Measurements from ENCODE around the gene MAST2.

The MAST2 gene

DNA sequence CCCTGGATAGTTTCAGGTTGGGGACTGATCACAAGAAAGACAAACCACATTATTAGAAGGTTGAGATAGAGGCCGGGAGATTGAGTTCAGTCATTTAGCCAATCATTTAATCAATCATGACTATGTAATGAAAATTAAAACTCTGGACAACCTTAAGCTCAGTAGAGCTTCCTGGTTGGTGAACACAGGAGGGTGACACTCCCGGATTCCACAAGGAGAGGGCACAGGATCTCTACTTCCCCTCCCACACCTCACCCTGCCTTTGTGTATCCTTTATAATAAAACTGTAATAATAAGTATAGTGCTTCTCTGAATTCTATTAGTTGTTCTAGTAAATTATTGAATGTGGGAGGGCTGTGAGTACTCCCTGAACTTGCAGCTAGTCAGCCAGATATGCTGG, 178.9 kb downstream of the MAST2 start:
- no peak for DNase-seq (ENCODE audit: low read depth)

DNA sequence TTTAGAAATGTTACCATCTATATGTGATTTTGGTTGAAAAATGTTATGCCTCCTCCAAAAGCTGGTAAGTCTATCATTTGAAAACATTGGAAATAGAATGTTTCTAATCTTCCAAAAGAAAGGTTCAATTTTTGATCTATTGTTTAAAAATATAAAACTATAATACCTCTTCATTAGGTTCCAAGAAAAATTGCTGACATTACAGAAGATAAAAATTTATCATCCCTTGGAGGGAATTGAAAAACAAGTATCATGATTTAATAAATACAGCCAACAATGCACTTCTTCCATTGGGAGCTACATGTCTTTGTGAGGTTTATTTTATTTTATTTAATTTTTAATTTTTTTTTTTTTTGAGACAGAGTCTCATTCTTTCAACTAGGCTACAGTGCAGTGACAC, 180.6 kb downstream of the MAST2 start:
- DNase-seq (ENCODE audit: low read depth) = no peak

DNA sequence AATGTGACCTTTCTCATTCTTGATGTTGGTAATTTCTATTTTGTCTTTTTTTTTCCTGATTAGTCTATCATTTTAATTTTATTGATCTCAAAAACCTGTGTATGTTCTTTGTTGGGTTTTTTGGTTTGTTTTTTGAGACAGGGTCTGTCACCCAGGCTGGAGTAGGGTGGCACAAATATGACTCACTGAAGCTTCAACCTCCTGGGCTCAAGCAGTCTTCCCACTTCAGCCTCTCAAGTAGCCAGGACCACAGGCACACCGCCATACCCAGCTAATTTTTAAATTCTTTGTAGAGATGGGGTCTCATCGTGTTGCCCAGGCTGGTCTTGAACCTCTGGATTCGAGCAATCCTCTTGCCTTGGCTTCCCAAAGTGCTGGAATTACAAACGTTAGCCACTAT, 183.8 kb downstream of the MAST2 start:
- no peak for DNase-seq (ENCODE audit: low read depth)

DNA sequence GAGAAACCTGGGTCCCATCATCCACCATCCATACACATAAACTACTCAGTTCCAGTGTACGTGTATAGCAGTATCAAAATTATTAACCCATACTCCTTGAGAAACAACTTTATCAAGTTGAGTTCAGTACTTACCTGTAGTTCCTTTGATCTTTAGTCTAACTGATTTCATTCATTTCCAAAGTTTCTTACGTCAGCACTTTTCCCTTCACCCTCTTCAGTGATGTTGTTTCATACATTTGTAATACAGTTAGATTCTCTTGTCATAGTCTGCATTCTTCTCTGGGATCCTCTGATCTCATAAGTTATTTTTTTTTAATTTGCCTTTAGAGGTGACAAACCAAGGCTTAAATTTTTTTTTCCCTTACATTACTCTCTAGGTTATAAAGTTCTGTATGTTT, 185.8 kb downstream of the MAST2 start:
- no peak for DNase-seq (ENCODE audit: low read depth)

DNA sequence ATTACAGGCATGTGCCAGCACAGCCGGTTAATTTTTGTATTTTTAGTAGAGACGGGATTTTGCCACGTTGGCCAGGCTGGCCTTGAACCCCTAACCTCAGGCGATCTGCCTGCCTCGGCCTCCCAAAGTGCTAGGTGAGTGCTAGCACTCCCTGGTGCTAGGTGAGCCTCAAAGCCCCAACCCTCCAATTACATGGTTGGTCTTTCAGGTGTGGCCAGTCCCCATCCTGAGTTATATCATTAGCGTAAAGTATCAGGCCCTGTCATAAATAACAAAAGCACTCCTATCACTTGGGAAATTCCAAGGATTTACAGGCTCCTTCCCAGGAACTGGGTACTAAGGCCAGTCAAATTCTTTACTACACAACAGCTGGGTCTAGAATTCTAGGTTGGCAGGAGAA, 191.0 kb downstream of the MAST2 start:
- DNase-seq (ENCODE audit: low read depth) = no peak

DNA sequence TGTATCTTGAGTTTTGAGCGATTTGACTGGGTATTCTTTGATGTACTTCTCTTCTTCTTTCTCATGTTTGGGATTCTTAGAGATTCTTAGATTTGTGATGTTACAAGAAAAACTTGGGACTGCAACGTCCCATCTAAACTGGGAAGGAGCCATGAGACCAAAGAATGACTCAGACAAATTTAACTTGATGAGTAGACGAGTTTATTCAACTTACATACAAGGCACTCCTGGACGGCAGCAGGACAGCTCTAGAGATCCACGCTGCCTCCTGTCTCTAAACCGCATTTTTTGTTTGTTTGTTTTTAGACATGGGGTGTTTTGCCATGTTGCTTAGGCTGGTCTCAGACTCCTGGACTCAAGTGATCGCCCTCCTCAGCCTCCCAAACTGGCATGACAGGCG, 191.9 kb downstream of the MAST2 start:
- DNase-seq (ENCODE audit: low read depth) = no peak

DNA sequence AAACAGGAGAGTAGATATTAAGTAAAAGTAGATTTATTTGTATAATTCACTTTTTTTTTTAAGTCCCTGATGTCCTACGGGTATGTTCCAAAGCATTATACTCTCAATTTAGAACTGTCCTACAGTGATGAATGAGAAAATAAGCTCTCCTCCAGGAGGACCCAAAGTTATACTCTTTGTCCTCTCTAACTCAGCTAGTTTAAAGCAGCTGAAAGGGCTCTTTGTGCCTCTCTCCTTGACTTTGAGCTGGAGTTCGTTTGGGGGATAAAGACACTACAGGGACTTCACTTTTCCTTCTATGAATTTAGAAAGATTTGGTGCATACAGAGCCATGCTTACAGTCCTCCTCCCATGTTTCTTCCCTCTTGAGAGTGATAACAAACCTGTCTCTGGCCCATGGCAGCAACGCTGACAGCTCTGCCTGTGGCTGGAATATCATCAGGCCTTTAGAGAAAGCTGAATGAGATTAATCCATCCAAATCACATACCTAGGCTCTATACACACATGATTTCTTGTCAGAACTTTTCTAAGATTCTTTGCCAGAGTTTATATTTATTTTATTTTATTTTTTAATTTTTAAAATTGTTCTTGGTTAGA, 194.7 kb downstream of the MAST2 start:
- no peak for DNase-seq (ENCODE audit: low read depth)

DNA sequence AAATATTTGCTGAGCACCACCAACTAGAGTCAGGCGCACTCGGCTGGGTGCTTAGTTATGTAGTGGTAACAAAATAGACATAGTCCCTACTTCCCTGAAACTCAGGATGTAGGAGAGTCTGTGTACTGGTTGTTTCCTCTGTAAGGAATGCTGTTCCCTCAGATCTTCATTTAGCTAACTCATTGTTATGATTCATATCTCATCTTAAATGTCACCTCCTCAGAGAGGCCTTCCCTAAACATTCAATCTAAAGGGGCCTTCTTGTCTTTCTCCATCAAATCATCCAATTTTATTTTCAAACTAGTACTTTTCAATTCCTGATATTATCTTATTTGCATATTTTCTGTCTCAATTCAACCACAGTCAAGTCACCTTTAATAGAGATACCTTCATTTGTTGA, 196.1 kb downstream of the MAST2 start:
- DNase-seq (ENCODE audit: low read depth) = no peak

DNA sequence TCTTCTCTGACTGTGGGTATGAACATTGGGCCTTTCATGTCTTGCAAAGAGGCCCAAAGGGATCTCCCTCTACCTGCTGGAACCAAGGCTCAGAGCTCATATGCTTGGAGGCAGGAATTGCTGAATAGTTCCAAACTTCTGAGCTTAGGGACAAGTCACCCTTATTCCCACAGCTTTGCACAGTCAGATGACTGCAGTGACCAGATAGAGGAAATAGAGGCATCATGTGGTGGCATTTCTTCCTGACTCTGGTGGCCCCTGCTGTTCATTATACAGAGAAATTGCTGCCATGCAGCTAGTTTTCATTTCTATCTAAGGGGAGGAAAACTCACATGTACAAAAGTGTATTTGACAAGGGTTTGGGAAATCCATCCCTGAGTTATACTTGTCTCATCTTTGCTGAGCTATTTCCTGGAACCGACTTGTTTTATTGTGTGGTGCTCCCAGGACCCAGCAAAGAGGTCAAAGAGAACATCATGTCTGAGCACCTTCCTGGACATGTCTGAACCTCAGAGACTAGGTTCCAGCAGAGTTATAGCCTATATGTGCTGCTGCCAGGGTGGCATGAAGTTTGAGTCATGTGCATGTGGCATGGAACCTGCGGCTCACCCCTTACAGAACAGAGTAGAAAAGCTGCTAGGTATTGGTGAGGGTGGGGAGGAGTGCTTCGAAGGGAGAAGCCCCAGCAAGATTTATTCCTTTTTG, 197.8 kb downstream of the MAST2 start:
- no peak for DNase-seq (ENCODE audit: low read depth)

DNA sequence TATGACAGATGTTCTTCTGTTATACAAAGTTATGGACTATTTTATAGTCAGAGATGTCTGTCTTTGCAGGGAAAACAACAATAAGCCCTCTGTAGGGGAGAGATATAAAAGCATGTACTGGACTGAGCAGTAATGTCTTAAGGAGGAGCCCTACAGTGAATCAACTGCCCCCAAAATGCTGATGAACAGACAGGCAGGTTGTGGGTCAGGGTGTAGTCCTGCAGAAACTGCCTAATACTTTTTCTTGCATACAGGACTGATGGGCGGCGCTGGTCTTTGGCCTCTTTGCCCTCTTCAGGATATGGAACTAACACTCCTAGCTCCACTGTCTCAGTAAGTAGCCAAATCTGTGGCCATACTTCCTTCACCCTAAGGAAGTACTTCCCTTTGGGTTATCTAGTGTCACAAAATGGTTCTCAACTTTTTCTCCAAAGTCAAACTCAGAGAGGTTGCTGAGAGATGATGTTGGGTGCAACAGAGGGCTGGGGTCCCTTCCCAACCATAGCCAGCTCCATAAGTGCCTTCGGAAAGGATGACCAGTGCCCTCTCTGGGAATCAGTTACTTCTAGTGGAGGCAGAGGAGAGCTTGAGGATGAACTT, 199.2 kb downstream of the MAST2 start:
- DNase-seq (ENCODE audit: low read depth) = no peak

DNA sequence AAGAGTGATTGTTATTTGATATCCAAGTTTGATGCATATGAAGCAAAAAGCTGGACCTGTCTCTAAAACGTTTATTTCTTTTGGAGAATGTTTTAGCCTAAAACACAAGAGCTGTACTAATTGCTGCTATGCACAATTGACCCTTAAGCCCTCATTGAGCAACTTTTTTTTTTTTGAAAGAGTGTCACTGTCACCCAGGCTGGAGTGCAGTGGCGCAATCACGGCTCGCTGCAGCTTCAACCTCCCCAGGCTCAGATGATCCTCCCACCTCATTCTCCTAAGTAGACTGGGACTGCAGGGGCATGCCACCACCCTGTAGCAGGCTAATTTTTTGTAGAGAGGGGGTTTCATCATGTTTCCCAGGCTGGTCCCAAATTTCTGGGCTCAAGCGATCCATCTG, 199.9 kb downstream of the MAST2 start:
- no peak for DNase-seq (ENCODE audit: low read depth)

DNA sequence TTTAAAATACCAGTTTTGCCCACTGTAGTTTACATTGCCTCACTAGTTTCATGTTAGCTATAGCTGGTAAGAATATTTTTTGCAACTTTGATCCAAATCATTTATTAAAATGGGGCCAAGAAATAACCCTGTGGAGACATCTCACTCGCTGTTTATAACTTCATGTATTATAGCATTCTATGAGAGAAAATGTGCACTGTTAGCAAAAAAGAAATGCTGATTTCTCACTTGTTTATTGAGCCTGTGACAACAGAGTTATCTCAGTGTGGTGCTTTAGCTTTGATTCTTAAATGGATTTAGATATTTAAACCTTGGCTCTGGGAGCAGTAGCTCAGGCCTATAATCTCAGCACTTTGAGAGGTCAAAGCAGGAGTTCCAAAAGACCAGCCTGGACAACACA, 201.1 kb downstream of the MAST2 start:
- no peak for DNase-seq (ENCODE audit: low read depth)

DNA sequence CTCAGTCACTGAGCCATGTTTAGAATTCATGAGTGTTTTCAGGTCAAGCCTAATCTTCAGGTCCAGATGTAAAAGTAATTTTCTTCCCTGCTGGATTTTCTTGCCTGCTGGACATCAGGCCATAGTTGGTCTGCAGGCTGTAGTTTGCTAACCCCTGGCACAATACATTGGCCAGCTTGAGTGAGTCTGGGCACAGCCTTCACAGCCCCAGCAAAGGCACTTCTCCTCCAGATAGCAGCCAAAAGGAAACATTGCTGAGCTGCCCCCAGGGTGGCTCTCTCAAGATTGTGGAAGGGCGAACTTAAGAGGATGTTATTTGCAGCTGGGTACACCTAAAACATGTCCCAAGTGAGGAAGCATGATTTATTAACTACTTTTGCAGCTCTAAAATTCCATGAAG, 202.2 kb downstream of the MAST2 start:
- DNase-seq (ENCODE audit: low read depth) = no peak

DNA sequence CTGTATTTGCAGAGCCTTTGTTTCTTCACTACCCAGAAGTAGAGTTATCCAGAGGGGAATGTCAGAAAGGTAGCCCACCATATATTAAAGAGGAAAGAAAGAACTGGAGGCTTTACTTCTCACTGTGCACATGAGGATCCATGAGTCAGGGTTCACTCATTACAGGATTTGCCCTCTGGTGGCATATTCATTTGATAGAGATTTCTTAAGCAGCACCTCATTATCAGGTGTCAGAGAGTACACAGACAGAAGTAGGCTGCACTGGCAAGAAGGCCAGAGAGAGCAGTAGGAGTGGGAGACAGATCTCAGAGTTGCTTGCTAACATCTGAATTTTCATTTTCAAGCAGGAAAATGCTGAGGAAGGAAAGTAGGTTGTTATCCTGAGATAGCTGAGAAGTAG, 205.2 kb downstream of the MAST2 start:
- no peak for DNase-seq (ENCODE audit: low read depth)

DNA sequence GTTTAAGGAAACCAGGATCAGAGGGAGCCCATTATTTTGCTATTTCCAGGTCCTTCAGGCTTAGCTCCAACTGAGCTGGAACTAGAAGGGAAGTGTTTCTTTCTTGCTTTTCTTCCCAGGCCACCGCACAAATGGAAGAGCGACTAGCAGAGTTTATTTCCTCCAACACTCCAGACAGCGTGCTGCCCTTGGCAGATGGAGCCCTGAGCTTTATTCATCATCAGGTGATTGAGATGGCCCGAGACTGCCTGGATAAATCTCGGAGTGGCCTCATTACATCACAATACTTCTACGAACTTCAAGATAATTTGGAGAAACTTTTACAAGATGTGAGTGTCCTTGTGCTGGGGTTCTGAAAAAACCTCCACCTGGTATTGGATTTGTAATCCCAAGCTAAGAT, 207.2 kb downstream of the MAST2 start:
- DNase-seq (ENCODE audit: low read depth) = no peak

DNA sequence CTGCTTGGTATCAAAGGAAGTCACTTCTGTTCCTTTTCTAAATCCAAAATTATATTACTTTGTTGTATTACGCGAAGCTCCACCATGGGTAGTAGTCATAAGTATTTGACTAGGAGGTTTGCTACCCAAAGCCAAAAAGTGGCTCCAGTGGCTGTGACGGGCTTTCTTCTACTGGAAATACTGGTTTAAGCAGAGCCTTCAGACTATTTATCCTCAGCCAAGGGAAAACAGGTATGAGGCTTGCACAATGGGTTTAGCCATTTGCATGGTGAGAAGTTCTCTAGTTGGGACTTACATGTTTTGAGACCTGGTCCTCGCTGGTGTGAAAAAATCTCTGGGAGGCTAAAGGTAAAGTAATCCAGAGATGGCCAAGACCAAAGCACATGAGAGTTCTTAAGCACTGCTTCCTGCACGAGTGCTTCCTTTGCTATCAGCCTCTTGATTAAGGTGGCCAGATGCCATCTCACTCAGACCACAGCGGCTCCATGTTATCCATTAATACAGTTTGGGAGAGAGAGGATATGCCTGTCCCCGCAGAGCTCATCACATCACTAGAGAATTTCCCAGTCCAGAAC, 207.8 kb downstream of the MAST2 start:
- no peak for DNase-seq (ENCODE audit: low read depth)

DNA sequence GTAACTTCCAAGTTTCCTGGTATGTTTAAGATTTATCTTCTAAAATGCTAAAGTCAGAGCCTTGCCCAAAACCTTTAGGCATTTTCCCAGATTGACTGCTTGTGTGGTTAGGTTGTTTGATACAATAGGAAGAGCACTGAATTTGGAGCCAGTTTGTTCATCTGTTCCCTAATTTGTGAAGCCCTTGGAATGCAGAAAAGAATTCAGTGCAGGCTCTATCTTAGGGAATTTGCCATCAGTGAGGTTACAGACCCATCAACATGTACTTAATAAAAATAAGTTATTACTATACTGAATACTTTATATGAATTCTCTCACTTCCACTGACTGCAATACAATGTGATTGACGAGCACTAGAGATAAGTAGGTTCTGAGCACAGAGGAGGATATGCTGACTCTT, 208.8 kb downstream of the MAST2 start:
- DNase-seq (ENCODE audit: low read depth) = peak; percentile 44

DNA sequence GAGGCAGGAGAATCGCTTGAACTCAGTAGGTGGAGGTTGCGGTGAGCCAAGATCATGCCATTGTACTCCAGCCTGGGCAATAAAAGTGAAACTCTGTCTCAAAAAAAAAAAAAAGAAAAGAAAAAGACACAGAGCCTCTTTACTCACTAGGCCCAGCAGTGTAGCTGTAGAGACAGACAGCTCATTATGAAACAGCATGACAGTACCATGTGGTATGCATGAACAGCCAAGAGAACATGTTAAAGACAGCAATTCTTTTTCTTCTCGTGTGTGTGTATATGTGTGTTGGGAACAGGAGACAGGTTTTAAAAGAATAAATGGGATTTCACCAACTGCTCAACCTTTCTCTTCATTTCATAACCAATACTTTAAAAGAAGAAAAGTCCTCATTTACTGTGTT, 210.2 kb downstream of the MAST2 start:
- no peak for DNase-seq (ENCODE audit: low read depth)

DNA sequence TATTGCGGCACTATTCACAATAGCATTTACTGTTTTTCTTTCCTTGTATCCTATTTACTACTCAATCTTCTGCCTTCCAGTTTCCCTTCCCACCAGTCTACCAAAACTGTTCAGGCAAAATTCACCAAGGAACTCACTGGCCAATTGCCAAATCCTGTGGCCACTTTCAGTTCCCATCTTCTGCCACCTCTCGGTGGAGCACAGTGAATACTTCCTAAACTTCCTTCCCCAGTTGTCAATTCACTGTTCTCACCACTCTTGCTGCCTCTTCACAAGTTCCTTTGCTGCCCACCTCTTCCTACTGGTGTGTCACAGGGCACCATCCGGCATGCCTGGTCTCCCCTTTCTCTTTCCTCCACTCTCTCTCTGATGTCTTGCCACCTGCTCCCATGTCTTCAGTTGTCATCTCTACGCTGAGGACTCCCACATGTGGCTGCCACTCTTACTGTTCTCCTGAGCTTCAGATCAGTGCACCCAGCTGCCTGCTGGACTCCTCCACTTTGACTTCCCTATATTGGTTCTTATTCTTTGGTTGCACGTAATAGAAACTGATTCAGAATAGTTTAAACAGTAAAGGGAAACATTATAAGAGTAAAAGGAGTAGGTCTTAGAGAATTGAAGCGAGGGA, 214.6 kb downstream of the MAST2 start:
- DNase-seq (ENCODE audit: low read depth) = no peak

DNA sequence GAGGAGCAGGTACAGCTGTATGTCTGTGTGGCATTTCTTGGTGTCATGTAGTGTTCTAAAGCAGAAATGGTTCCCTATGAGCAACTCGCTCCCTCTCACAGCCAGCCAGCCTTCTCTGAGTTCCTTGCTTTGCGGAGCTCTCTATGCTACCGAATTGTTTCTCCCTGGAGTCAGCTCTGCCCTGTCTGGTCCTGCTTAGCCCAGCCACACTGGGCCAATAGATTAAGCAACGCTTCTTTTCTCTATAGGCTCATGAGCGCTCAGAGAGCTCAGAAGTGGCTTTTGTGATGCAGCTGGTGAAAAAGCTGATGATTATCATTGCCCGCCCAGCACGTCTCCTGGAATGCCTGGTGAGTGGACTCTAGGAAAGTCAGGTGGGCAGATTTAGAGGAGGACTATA, 215.9 kb downstream of the MAST2 start:
- DNase-seq (ENCODE audit: low read depth) = no peak

DNA sequence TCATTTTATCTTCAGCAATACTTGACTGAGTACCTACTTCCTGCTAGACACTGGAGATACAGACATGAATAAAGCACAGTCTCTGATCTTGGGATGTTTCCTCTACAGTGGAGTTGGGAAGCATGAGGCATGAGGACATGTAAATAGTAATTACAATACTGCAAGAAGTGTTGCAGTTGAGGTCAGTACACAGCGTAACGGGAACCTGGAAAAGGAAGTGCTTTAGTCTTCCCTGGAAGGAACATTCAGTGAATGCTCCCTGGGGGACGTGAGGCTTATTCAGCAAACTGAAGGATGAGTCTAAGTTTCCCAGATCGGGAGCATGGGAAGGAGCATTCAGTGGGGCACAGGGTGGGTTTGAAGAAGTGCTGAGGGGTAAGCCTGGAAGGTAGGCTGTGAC, 216.6 kb downstream of the MAST2 start:
- no peak for DNase-seq (ENCODE audit: low read depth)

DNA sequence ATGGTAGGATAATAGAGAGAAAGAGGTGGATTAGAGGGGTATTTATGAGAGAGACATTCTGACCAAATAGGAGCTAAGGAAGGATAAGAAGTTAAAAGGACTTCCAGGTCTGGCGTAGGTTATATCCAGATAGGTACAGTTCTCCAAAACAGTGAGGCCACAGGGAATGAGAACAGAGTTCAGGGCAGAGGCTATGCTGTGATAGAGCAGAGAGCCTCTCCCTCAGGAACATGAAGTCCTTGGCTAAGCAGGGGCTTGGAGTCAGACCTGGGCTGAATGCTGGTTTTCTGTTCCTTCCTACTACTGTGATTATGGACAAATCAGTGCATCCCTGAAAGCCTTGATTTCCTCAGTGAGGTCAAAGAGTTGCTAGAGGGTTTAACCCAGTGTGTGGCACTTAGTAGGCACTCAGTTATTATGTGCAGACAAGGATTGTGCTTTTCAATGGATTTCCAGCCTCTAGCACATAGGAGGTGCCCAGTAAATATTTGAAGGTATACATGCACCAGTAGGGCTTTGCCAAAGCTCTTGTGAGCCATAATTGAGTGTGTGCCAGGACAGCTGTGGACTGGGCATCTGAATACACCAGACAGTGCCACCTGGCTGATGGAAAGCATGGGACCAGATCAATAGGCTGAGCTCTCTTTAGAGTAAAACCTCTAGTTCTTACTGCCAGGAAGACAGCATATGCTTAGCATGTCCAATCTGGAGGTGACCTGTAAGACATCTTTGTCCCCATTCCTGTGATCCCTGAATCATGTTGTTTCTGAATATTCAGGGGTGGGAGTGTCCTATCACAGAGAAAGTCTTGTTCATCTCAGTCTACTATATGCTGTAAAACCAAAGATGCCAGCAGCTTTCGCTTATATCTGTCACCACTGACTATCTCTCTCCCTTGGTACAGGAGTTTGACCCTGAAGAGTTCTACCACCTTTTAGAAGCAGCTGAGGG, 217.9 kb downstream of the MAST2 start:
- DNase-seq (ENCODE audit: low read depth) = no peak
